T follicular helper cell (primary cell): ENCODE results near the gene XIRP2.
"Not testable (repeated sequence)": the region's sequence is repeated elsewhere in the genome, so short reads cannot be mapped to it uniquely, and the experiment has no call there.

Experiments used
- DNase-seq: peaks from one replicate; pipeline ENCODE4 v3.0.0-alpha.2; 2020; ENCODE audit warnings: low read depth

The XIRP2 gene

GRCh38 chr2:167196461-167197252 is 308.4 kb downstream of the XIRP2 start:
- no peak for DNase-seq

DNA sequence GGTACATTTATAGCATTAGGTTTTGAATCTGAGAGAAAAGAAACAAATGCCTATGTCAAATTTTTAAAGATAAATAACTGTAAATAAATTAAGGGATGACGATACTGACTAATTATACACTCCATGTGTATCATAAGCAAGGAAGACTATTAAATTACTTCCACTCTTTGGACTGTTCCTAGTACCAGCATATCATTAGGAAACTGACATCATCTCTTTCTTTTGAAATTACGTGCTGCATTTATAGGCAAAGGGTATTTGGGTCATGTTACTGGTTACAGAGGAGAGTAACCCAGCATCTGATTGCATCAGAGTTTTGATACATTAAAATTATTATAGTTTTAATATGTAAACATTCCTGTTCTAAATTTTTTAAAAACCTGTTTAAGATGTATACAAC is 309.7 kb downstream of the XIRP2 start:
- DNase-seq, result no peak

- DNase-seq, result no peak
These were observed 310.3 kb downstream of the XIRP2 start for GRCh38 chr2:167198576-167198975.

DNA sequence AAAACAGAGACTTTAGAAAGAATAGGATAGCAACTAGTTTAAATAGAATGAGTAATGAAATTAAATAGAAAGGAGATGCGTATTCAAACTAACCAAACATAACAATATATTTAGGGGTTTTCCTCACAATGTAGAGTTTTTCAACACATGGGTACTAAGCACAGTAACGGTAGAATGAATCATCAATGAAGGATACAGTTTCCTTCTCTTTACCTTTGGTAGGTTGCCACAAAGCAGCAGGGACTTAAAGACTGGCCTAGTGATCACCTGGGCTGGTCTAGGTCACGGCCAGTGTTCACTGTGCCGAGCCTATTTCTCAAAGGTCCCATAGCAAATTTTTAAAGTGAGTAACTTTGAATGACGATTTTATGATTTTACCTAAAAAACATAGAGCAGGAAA is 311.7 kb downstream of the XIRP2 start:
- no peak for DNase-seq

DNA sequence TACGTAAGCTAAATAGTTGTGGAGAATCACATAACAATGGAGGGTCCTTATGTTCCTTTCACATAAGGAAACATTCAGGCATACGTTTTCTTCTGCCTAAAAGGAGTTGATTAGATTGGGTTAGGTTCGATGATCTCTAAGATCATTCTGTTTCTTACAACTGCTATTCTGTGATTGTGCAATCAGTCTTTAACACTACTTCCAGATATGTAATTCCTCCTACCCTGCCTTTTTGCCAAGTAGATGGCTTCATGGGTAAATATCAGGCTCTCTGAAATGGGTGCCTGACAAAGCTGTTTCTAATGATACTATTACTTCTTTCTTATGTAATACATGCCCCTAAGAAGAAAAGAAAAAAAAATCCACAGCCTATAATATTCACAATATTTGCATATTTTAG is 321.5 kb downstream of the XIRP2 start:
- no peak for DNase-seq

DNA sequence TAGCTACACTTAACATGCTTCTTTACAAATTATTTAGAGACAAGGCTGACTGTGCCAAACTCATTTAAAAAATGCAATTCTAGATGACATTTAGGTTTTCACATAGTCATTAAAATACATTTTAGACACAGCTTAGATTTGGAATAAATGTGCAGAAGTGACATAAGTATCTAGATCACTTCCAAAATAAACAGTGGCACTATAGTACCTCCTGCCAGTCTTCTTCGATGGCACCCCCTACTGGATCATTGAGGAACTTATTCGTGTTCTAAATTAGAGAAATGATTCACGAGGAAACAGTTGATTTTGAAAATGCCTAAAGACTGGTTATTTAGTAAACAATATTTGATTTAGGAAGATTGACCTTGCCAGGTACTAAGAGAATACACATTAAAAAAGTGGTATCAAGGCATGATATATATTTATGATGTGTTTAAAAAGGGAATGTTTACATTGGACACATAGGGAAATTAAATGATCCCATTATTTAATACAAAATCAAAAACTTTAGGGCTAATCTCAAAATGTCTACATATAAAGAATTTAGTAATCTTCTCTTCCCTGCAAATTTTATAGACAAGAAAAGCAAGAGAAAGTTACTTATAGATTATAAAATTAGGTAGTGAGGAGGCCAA is 323.9 kb downstream of the XIRP2 start:
- no peak for DNase-seq

GRCh38 chr2:167215595-167215994 is 327.3 kb downstream of the XIRP2 start:
- DNase-seq, result no peak

- no peak for DNase-seq
These were observed 349.2 kb downstream of the XIRP2 start for GRCh38 chr2:167237478-167237877.

- no peak for DNase-seq
These were observed 352.4 kb downstream of the XIRP2 start for GRCh38 chr2:167240671-167241070.

GRCh38 chr2:167249197-167249596 is 360.9 kb downstream of the XIRP2 start:
- DNase-seq, result no peak

- DNase-seq, result no peak
These were observed 364.7 kb downstream of the XIRP2 start for GRCh38 chr2:167253025-167253424.

DNA sequence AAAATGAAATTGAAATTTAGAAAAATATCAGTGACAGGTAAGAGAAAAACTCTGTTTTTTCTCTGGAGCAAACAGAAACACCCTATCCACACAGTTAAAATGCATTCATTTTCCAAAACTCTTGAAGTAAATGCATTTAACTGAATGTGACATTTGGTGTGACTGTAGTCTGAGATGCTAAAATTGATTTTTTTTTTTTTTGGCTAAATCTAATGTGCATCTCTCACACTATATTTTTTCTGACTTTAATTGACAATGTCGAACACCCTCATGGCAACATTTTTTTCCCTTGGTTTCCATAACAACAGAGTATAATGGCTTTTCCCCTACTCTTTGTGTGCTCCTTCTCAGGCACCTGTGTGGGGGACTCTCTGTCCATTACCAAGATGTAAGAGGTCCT is 366.4 kb downstream of the XIRP2 start:
- no peak for DNase-seq

- no peak for DNase-seq
These were observed 370.4 kb downstream of the XIRP2 start for GRCh38 chr2:167258712-167259111.

- DNase-seq, result no peak
These were observed 376.1 kb downstream of the XIRP2 start for GRCh38 chr2:167264380-167264779.

DNA sequence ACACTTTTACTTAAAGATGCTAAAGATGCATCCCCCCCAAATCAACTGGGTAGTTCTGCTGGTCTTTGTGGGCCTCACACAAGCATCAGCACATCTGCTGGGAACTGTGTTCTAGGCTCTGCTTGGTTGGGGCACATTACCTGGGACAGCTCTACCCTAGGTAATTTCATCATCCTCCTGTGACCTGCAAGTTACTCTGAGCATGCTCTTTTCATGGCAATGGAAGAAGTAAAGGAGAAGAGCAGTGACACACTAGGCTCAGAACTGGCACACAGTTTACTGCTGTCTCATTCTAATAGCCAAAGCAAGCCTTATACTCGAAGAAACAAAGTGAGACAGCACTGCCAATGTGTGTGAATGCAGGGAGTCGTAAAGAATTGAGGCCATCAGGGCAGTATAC is 376.7 kb downstream of the XIRP2 start:
- DNase-seq, result no peak

DNA sequence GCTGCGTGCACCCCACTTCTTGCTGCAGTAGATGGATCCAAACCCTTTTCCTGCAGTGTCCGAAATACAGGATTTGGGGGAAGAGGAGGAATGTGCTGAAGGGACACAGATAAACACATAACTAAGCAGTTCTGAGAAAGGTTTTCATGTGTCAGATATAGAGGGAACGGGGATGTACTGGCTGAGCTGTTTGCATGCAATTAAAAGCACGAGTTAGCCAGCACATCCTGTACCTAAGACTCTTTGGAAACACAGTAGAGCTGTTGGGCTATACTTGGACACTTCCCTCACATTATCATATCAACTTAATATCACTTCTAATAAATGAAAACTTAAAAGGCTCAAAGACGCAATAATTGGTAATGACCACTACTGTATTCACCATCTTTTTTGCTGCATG is 377.4 kb downstream of the XIRP2 start:
- no peak for DNase-seq

- DNase-seq, result not testable (repeated sequence)
These were observed 380.0 kb downstream of the XIRP2 start for GRCh38 chr2:167268245-167268644.

- DNase-seq, result no peak
These were observed 383.7 kb downstream of the XIRP2 start for GRCh38 chr2:167271932-167272331.

DNA sequence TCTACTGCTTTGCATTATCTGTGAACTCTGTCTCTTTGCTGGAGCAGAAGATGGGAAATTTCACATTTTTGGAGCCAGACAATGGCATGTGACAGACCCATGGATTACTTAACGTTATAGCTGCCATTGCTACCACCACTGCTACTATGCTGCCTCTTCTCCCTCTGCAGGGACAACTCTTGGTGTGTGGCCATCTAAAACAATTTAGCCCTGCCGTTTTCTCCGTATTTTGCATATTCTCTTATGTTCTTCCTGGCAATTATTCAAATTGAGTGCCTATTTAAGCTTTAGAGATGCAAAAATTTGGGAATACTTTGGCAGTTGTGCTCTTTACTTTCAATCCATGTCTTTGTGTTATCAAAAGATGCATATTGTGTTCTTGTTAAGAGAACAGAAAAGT is 386.8 kb downstream of the XIRP2 start:
- DNase-seq, result no peak

- DNase-seq, result no peak
These were observed 391.5 kb downstream of the XIRP2 start for GRCh38 chr2:167279810-167280209.

DNA sequence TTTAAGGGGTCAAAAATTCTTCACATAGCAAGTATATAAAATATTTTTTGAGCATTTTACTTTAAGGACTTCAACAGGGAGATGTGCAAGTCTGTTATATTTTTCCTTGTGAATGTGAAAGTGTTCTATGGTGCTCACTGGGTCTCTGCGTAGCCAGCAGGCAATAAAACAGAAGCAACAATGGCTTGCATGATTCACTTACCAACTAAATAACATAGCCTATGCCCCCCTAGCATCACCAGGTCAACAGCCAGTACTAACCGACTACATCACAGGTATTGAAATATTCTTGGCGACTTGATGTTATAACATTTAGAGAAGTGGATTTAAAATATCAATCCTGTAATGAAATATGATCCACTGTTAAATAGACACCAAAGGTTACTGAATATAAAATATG is 398.9 kb downstream of the XIRP2 start:
- DNase-seq, result no peak

GRCh38 chr2:167289651-167290410 is 401.6 kb downstream of the XIRP2 start:
- no peak for DNase-seq
